Activated CD4-positive, alpha-beta memory T cell treated with anti-CD3 and anti-CD28 coated beads for 36 hours (primary cell): ENCODE measurements around the gene SPO11. TPM values are rescaled to one million over a fixed set of nuclear protein-coding genes. Genes with fewer than 3 reads are reported as not detected.
A peak's percentile ranks its signal among the peaks of the same experiment; 100 is the strongest.

ENCODE experiments used
- CTCF ChIA-PET: fragments of 350-600 bp; sonication (Branson Sonifier 250); formaldehyde crosslinking; loops from one replicate; lab custom pipeline; 2021; ENCODE audit warnings: antibody characterized with exemption, inconsistent platforms; lab: Charles Lee
- POLR2A ChIA-PET: fragments of 350-600 bp; sonication (Branson Sonifier 250); formaldehyde crosslinking; loops from one replicate; lab custom pipeline; 2021; ENCODE audit warnings: antibody characterized with exemption; lab: Charles Lee
- DNase-seq: peaks from one replicate; pipeline ENCODE4 v3.0.0-alpha.2; 2020
- H3K27ac Mint-ChIP-seq: one replicate; pipeline ENCODE4 v1.8.0; 2021; ENCODE audit warnings: mixed read lengths
- H3K27me3 Mint-ChIP-seq: one replicate; pipeline ENCODE4 v1.8.0; 2021; ENCODE audit warnings: mixed read lengths
- H3K36me3 Mint-ChIP-seq: one replicate; pipeline ENCODE4 v1.8.0; 2021; ENCODE audit warnings: mixed read lengths
- H3K4me1 Mint-ChIP-seq: one replicate; pipeline ENCODE4 v1.8.0; 2021; ENCODE audit warnings: low read depth, mixed read lengths
- H3K4me3 Mint-ChIP-seq: one replicate; pipeline ENCODE4 v1.8.0; 2021; ENCODE audit warnings: mild to moderate bottlenecking, mixed read lengths
- H3K9me3 Mint-ChIP-seq: one replicate; pipeline ENCODE4 v1.8.0; 2021; ENCODE audit warnings: mixed read lengths
- intact Hi-C: fragments of 100-400 bp; cut with micrococcal nuclease; formaldehyde crosslinking; loops from one replicate; pipeline ENCODE4 v1.15.1; 2023
- total RNA-seq, 2 experiments: library from RNA; stranded (reverse); gene quantifications; one replicate each; pipeline ENCODE4 v1.2.3, GENCODE V29; 2021

Gene SPO11
- total RNA-seq, 2 experiments from 2014 or later: not detected

DNA sequence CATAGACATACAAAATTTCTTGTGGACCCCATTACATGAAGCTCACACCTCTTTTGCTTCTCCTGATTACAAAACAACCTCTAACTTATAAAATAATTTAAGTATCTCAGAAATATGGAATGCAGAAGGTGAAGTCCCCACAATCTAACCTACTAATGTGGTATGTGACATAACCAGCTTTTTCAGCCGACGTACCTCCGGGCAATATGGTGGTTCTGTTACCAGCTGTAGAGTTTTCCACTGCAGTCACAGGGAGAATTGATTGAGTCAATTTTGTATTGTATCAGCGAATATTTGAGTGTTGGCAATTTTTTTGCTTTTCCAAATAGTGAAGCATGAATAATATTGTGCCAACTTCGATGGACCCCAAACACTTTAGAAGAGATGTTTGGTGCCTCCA is 15.7 kb upstream of the SPO11 start:
- CTCF ChIA-PET: interaction anchor here (2.0 kb wide), 1 partner anchor 32 kb away, joined by 5 read pairs; no protein-coding TSS in a partner anchor
- Mint-ChIP-seq H3K9me3 (no peaks in the 10 kb centered on the region), H3K4me1 (no peaks in the 10 kb centered on the region), H3K27ac (no peak overlapping the region), H3K27me3 (peaks cover 6% of the 10 kb centered on the region), H3K36me3 (no peaks in the 10 kb centered on the region), H3K4me3 (no peak overlapping the region)
- DNase-seq: no peak
- POLR2A ChIA-PET: no interaction called here
- intact Hi-C loops: no loop called here

- H3K27me3 Mint-ChIP-seq: peaks cover 12% of the 10 kb centered on the region
- POLR2A ChIA-PET: no interaction called here
Measured at GRCh38 chr20:57315083-57315975, 14.3 kb upstream of the SPO11 start.

DNA sequence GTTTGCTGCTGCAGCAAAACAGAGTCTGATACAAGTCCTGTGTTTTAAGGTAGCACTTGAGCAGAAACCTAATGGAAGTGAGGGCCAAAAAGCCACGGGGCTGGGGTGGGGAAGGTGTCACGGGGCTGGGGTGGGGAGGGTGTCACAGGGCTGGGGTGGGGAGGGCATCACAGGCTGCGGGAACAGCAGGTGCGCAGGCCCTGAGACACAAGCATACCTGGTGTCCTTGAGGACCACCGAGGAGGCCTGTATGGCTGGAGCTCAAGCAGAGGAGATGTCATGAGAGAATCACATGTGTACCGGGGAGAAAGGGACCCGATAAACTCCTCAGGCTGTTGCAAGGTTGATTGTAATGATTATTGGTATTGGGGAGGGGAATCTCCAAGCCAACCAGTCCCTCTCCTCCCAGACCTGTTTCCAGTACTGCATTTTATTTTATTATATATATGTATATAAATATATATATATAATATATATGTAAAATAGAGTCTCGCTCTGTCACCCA is 13.6 kb upstream of the SPO11 start:
- Mint-ChIP-seq H3K4me1 (no peaks in the 10 kb centered on the region), H3K27me3 (peaks cover 13% of the 10 kb centered on the region), H3K9me3 (no peaks in the 10 kb centered on the region), H3K36me3 (no peaks in the 10 kb centered on the region), H3K27ac (no peak overlapping the region), H3K4me3 (no peak overlapping the region)
- no peak for DNase-seq
- CTCF ChIA-PET: no interaction called here
- intact Hi-C loops: no loop called here
- POLR2A ChIA-PET: no interaction called here

More at GRCh38 chr20:57315083-57315975, 14.3 kb upstream of the SPO11 start:
- no peak for DNase-seq
- Mint-ChIP-seq H3K36me3 (no peaks in the 10 kb centered on the region), H3K9me3 (no peaks in the 10 kb centered on the region), H3K27ac (no peak overlapping the region), H3K4me3 (no peak overlapping the region), H3K4me1 (no peaks in the 10 kb centered on the region)
- CTCF ChIA-PET: no interaction called here
- intact Hi-C loops: no loop called here

DNA sequence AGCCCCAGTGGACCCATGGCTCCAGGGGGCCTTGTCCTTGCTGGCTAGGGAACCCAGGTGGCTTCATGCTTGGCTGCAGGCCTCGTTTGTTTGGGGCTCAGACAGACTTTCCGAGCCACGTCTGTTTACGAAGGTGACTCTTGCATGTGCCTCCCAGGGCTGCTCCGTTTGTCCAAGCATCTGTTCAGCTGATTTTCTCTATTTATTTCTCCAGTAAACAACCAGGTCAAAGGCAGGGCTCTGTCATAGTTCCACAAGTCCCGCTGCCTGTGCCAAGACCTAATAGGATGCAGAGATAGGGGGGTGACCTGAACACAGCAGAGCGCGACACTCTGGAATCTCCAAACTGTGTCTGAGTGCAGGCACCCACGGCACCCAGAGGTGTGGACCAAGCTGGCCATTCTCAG is 12.8 kb upstream of the SPO11 start:
- Mint-ChIP-seq H3K9me3 (no peaks in the 10 kb centered on the region), H3K27me3 (peaks cover 18% of the 10 kb centered on the region), H3K4me1 (no peaks in the 10 kb centered on the region), H3K36me3 (no peaks in the 10 kb centered on the region), H3K4me3 (no peak overlapping the region), H3K27ac (no peak overlapping the region)
- POLR2A ChIA-PET: no interaction called here
- intact Hi-C loops: no loop called here
- CTCF ChIA-PET: no interaction called here
- DNase-seq: no peak

GRCh38 chr20:57317316-57317788 is 12.3 kb upstream of the SPO11 start:
- Mint-ChIP-seq H3K4me1 (no peaks in the 10 kb centered on the region), H3K27ac (no peak overlapping the region), H3K9me3 (no peaks in the 10 kb centered on the region), H3K27me3 (peaks cover 22% of the 10 kb centered on the region), H3K4me3 (no peak overlapping the region), H3K36me3 (no peaks in the 10 kb centered on the region)
- CTCF ChIA-PET: no interaction called here
- intact Hi-C loops: no loop called here
- DNase-seq: no peak
- POLR2A ChIA-PET: no interaction called here

GRCh38 chr20:57317789-57318371 is 11.7 kb upstream of the SPO11 start:
- no peaks in the 10 kb centered on the region for H3K9me3 Mint-ChIP-seq
- no peak overlapping the region for H3K4me3 Mint-ChIP-seq
- H3K27ac Mint-ChIP-seq: no peak overlapping the region
- CTCF ChIA-PET: no interaction called here
- peaks cover 27% of the 10 kb centered on the region for H3K27me3 Mint-ChIP-seq
- peak; percentile 9 for DNase-seq
- intact Hi-C loops: no loop called here
- no peaks in the 10 kb centered on the region for H3K4me1 Mint-ChIP-seq
- H3K36me3 Mint-ChIP-seq: no peaks in the 10 kb centered on the region
- POLR2A ChIA-PET: no interaction called here

- Mint-ChIP-seq H3K27me3 (peaks cover 32% of the 10 kb centered on the region), H3K36me3 (no peaks in the 10 kb centered on the region), H3K27ac (no peak overlapping the region), H3K9me3 (peaks cover 4% of the 10 kb centered on the region), H3K4me3 (no peak overlapping the region), H3K4me1 (no peaks in the 10 kb centered on the region)
- no peak for DNase-seq
- ChIA-PET CTCF (no interaction called here), POLR2A (no interaction called here)
- intact Hi-C loops: no loop called here
Measured at GRCh38 chr20:57319584-57319983, 10.0 kb upstream of the SPO11 start.

DNA sequence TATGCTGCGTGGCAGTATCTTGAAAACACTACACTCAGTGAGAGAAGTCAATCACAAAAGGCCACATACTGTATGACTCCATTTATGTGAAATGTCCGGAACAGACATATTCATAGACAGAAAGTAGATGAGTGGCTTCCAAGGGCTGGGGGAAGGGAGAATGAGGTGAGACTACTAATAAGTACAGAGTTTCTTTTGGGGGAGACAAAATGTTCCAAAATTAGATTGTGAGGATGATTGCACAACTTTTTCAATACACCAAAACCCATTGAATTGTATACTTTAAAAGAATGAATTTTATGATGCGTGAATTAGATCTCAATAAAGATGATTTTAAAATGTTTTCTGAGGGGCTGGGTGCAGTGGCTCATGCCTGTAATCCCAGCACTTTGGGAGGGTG is 9.2 kb upstream of the SPO11 start:
- peaks cover 9% of the 10 kb centered on the region for H3K9me3 Mint-ChIP-seq
- POLR2A ChIA-PET: no interaction called here
- no peak overlapping the region for H3K4me3 Mint-ChIP-seq
- H3K27ac Mint-ChIP-seq: no peak overlapping the region
- intact Hi-C loops: no loop called here
- no peaks in the 10 kb centered on the region for H3K36me3 Mint-ChIP-seq
- peaks cover 40% of the 10 kb centered on the region for H3K27me3 Mint-ChIP-seq
- CTCF ChIA-PET: no interaction called here
- no peaks in the 10 kb centered on the region for H3K4me1 Mint-ChIP-seq
- no peak for DNase-seq

- Mint-ChIP-seq H3K27me3 (peaks cover 41% of the 10 kb centered on the region), H3K4me1 (no peaks in the 10 kb centered on the region), H3K27ac (no peak overlapping the region), H3K9me3 (peaks cover 9% of the 10 kb centered on the region), H3K36me3 (no peaks in the 10 kb centered on the region), H3K4me3 (no peak overlapping the region)
- intact Hi-C loops: no loop called here
- CTCF ChIA-PET: no interaction called here
- no peak for DNase-seq
- POLR2A ChIA-PET: no interaction called here
Measured at GRCh38 chr20:57321142-57321541, 8.5 kb upstream of the SPO11 start.

- POLR2A ChIA-PET: no interaction called here
- Mint-ChIP-seq H3K36me3 (no peaks in the 10 kb centered on the region), H3K4me3 (no peak overlapping the region), H3K27me3 (peaks cover 44% of the 10 kb centered on the region), H3K4me1 (no peaks in the 10 kb centered on the region), H3K9me3 (peaks cover 9% of the 10 kb centered on the region), H3K27ac (no peak overlapping the region)
- intact Hi-C loops: no loop called here
- DNase-seq: no peak
- CTCF ChIA-PET: no interaction called here
Measured at GRCh38 chr20:57322476-57322875, 7.1 kb upstream of the SPO11 start.

DNA sequence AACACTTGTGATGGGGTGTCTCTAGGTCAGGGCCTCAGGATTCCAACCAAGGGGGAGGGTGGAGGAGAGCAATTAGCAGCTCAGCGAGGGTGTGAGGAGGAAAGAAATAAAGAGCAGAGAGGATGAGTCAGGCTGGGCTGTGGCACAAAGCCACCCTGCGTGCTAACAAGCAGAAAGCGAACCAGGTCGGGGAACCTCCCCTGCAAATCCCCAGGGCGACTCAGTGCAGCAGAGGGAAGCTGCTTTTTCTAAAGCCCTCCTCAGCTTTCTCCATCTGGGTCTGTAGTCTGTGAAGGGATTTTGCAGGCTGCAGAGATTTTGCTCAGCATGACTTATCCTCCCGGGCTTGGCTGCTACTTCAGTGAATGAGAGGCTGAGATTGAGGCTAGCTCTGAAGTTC is 6.6 kb upstream of the SPO11 start:
- peaks cover 43% of the 10 kb centered on the region for H3K27me3 Mint-ChIP-seq
- H3K36me3 Mint-ChIP-seq: no peaks in the 10 kb centered on the region
- H3K4me3 Mint-ChIP-seq: no peak overlapping the region
- no peak overlapping the region for H3K27ac Mint-ChIP-seq
- H3K4me1 Mint-ChIP-seq: no peaks in the 10 kb centered on the region
- H3K9me3 Mint-ChIP-seq: peaks cover 9% of the 10 kb centered on the region
- no peak for DNase-seq
- intact Hi-C loops: no loop called here
- ChIA-PET POLR2A (no interaction called here), CTCF (no interaction called here)

DNA sequence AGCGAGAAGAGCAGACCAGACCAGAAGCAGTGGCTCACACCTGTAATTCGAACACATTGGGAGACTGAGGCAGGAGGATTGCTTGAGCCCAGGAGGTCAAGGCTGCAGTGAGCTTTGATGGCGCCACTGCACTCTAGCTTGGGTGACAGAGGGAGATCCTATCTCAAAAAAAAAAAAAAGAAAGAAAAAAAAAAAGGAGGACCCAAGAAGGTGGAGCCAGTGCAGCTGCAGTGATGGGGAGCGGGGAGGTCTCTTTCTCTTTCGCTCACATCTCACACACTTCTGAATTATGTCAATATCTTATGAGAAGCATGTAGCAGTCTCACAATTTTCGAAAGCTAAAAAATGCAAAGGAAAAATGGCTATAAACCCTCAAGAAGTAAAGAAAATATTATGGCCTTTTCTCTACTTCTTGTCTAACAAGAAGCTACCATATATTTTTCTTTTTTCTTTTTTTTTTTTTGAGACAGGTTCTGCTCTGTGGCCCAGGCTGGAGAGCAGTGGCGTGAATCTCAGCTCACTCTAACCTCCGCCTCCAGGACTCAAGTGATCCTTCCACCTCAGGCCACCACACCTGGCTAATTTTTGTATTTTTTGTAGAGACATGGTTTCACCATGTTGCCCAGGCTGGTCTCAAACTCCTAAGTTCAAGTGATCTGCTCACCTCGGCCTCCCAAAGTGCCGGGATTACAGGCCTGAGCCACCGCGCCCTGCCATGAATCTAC is 3.8 kb upstream of the SPO11 start:
- POLR2A ChIA-PET: no interaction called here
- CTCF ChIA-PET: no interaction called here
- Mint-ChIP-seq H3K36me3 (no peaks in the 10 kb centered on the region), H3K27ac (no peak overlapping the region), H3K4me3 (no peak overlapping the region), H3K9me3 (peaks cover 9% of the 10 kb centered on the region), H3K4me1 (no peaks in the 10 kb centered on the region), H3K27me3 (peaks cover 43% of the 10 kb centered on the region)
- intact Hi-C loops: no loop called here
- DNase-seq: no peak
